ENCODE data around the gene SBF1.

Gene SBF1

DNA sequence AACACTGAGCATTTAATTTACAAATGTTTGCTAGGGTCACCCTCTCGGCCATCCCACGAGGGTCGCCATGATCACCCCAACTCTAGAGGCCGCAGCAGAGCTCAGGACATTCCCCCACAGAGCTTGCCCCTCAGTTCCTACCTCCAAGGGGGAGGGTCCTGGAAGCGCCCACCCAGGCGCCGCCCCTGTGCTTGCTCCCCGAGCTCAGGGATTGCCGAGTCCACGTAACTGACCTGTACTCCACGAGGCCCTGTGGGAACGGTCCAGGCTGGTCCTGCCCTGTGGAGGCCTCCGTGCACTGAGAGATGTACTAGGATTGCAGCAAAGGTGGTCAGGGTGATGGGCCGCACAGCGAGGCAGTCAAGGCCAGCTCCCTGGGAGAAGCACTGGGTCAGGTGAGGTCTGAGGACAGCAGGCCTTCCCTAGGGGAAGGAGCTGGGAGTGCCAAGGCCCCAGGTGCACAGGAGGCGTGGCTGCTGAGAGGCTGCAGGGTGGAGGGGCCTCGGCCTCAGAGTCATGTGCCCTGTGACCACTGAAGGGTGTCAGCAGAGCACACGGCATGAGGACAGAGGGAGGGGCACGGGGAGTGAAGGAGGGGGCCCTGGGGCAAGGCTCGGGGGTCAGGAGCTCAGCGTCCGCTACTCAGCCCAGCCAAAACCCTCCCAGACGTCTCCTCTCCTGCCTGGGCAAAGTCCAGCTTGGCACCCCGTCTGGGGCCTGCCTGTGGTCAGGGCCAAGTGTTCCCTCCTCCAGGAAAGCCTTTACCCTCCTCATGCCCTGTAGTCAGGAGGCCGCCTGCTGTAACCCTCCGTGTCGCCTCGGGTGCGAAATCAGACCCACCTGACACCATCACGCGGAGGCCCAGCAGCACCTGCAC lies 9.4 kb upstream of the SBF1 start:
- DNase-seq = no peak

DNA sequence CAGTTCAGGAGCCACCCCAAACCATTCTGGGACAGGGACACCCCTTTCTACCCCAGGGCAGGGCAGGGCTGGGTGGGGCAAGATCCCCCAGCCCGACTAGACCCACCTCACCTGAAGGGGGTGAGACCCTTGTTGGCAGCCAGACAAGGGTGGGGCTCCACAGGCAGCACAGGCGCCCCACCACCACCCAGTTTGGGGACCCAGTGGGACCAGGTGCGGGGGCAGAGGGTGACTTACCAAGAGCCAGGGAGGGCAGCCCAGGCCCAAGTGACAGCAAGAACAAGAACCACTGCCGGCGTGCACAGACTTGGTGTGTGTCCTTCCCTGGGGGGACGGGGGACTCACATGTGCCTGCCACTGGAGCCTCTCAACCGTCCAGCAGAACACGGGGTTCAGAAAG lies 8.7 kb upstream of the SBF1 start:
- no peak for DNase-seq

GRCh38 chr22:50483106-50483505 lies 8.3 kb upstream of the SBF1 start:
- DNase-seq = no peak

- DNase-seq = no peak
Measured at GRCh38 chr22:50482107-50483074, 7.6 kb upstream of the SBF1 start.

- DNase-seq = no peak
Measured at GRCh38 chr22:50481440-50482106, 6.7 kb upstream of the SBF1 start, which contains the start of gene ADM2. Gene ADM2, plus strand, starts transcription at chr22:50481543. Its CDS starts 305 bp downstream, at chr22:50481848.

- no peak for DNase-seq
Measured at GRCh38 chr22:50481045-50481439, 6.2 kb upstream of the SBF1 start.

GRCh38 chr22:50479721-50480120 lies 4.9 kb upstream of the SBF1 start:
- no peak for DNase-seq

- DNase-seq = no peak
Measured at GRCh38 chr22:50477923-50478322, 3.1 kb upstream of the SBF1 start.

DNA sequence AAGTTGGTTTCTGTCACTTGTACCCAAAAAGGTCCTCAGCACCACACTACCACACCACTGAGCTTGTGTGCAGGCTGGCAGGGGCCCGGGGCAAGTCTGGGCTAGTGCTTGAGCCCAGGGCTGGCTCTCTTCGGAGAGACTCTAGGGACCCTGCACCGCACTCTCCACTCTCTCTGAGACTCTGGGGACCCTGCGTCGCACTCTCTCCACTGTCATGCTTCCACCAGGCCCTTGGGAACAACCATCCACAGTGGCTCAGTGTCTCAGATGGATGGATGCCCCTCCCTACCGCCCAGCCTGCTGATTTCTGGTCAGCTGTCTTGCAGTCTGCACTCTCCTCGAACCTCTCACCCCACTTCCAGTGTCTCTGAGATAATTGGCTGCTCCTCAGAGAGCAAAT lies 2.0 kb upstream of the SBF1 start:
- no peak for DNase-seq

- no peak for DNase-seq
Measured at GRCh38 chr22:50475652-50476002, 792 bp upstream of the SBF1 start.

DNA sequence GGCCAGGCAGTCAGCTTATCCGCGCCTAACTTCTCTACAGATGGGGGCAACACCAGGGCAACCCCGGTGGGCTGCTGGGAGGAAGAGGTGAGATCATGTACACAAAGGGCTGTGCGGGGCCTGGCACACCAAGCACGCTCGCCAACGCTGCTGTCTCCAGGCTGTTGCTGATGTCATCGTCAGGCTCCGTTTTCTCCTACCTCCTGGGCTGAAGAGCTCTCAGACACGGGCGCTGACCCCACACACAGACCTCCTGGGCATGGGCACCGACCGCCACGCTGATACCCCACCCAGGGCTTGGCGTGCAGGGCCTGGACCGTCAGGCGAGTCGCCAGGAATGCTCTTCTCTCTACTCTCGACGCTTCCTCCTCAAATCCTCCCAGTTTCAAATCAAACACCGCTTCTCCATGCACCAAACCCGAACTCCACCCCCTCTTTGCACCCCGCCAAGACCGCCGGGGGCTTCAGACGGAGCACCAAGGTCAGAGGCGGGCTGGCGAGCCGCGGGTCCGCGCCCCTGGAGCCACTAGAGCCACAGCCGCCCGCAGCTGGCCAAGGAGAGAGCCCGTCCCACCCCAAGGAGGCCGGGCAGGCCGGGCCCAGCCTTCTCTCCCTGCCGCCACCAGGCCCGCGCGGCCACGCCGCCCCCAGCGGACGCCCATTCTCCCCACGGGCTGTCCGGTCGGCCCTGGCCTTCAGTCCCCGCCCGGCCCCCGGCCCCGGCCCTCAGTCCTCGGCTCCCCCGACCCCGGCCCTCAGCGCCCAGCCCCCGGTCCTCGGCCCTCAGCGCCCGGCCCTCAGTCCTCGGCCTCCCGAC lies 772 bp downstream of the SBF1 start:
- DNase-seq = peak; percentile 49

DNA sequence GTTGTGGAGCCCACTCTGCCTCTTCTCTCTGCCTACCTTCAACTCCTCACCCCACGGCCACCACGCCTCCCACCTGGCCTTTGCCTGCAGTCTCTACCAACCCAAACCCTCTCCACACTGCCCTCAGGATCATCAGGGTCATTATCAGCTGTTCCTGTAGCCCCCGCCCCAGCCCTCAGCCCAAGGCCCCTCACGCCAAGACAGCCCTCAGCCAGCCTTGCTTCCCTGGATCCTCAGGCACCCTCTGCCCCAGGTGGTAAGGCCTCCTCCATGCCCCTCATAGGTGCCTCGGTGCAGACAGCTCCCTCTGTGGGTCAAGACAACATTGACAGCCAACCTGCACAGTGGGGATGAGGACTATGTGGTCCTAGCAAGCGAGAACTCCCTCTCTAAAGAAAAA lies 1.7 kb downstream of the SBF1 start:
- DNase-seq = peak; percentile 26

GRCh38 chr22:50471962-50472361 lies 2.9 kb downstream of the SBF1 start:
- DNase-seq = peak; percentile 21

DNA sequence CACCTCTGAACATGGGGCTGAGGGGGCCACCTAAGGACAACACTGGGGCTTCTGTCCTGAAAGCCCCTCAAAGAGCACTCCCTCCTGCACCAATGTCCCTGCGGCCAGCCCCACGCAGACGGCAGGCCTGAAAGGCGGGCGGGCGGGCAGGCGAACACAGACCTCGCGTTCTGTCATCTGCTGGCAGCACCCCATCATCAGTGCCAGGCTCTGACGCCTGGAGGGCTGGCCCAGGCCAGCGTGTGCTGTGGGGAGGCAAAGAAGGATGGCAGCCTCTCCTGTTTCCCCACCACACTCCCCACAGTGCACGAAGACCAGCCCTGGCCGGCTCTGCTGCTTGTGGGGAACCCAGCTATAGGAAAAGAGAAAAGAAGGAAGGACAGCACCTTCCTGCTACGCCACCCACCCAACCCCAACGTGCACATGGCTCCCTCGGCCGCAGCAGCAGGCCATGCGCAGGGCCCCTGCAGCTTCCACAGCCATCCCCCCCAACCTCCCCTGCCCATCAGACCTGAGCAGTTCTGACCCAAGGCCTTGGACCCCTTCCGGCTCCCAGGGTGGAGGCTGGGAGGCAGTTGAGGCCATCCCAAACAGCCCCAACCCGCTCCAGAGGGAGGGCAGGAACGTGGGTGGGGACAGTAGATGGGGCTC lies 3.5 kb downstream of the SBF1 start:
- DNase-seq = no peak

DNA sequence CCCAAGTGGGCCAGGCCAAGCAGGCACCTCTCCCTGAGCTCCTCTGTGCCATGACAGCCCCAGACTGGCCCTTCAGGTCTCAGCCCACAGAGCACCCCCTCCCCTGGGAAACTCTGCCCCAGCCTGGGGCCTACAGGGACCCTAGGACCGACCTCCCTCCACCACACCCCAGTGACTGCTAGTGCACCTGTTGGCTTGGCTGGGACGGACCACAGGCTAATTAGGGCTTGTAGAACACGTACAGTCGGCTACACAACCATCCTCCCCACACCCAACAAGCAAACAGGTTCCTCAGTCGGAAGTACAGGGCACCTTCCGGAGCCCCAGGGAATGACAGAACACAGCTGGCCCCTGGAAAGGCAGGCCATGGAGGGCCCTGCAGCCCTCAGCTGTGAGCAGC lies 4.3 kb downstream of the SBF1 start:
- no peak for DNase-seq

DNA sequence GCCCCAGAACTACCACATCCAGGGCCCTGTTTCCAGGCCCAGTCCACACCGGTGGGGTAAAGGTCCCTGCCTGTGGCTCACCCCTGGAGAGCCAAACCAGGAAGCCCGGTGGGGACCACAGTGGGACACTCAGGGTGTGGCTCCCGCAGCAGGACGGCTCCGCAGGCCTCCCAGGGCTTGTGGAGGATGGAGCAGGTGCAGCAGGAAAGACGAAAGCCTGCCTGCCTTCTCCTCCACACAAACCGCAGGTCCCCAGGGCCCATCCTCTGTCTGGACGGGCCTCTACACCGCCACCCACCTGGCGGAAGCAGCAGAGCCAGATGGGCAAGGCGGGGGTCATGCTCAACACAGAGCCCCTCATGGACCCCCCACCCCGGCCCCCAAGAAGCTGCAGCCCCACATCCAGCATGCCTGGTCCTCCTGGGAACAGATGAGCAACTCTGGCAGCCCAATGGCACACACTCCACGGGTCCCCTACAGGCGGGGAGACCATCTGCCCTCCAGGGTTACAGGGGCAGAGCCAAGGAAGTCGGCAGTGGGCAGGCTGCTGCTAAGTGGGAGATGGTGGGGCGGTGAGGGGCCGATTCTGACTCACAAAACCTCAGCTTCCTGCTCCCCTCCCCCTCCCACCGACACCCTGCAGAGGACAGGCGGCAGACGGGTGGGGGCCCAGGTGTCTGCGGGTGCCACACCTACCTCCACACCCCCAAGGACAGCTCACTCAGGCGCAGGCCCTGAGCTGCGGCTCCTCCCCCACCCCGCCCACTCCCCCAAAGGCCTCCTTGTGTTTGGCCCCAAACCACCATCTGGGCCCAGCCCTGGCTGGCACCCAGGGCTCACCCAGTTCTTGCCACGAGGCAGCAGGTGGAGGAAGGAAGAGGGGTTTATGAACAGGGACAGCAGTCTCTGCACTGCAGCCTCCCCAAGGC lies 5.2 kb downstream of the SBF1 start:
- DNase-seq = no peak

DNA sequence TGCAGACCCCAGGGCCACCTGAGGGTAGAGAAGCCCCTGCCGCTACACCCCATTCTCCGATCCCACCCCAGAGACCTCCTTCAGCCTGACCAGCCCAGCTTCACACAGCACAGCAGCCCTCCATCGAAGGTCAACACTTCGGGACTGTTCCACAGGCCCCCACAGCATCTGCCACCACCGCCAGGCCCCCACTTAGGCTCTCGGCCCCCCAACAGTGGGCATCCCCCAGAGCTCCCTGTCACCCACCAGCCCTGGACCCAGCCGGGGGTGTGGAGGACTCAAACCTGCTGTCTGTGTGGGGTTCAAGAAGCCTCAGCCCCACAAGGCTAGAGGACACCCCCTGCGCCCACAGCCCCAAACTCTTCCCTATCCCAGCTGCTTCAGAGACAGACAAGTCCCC lies 6.2 kb downstream of the SBF1 start:
- DNase-seq = no peak

DNA sequence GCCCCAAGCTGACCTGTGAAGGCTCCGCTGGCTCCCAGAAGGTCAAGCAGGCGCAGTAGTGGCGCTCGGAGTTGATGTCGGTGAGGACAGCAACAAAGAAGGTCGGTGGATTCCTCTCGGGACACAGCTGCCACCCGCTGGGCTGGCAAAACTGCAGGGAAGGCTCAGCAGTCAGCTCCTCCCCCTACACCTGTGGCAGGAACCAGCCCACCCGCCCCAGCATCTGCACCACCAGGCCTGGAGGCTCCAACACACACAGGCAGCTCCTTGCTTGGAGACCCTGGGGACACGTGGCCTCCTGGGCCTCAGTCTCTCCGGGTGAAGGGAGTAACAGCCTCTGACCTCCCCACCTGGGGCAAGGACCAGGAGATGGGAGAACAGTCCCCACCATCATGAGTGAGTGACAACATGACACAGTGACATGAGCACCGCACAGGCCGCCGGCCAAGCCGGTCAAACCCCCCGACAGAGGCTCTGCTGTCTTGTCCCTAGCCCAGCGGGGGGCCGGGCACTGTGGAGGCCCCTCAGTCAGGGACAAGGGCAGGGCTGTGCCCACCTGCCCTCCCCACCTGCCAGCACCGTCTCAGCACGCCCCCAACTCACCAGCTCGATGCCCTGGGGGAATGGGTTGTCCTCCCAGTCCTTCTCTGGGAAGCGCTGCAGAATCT lies 6.9 kb downstream of the SBF1 start:
- DNase-seq = no peak

GRCh38 chr22:50467341-50467740 lies 7.5 kb downstream of the SBF1 start:
- DNase-seq = no peak

All from left hindlimb (tissue), 1 donor.